ENCODE data around the gene ATP7B.

The ATP7B gene

DNA sequence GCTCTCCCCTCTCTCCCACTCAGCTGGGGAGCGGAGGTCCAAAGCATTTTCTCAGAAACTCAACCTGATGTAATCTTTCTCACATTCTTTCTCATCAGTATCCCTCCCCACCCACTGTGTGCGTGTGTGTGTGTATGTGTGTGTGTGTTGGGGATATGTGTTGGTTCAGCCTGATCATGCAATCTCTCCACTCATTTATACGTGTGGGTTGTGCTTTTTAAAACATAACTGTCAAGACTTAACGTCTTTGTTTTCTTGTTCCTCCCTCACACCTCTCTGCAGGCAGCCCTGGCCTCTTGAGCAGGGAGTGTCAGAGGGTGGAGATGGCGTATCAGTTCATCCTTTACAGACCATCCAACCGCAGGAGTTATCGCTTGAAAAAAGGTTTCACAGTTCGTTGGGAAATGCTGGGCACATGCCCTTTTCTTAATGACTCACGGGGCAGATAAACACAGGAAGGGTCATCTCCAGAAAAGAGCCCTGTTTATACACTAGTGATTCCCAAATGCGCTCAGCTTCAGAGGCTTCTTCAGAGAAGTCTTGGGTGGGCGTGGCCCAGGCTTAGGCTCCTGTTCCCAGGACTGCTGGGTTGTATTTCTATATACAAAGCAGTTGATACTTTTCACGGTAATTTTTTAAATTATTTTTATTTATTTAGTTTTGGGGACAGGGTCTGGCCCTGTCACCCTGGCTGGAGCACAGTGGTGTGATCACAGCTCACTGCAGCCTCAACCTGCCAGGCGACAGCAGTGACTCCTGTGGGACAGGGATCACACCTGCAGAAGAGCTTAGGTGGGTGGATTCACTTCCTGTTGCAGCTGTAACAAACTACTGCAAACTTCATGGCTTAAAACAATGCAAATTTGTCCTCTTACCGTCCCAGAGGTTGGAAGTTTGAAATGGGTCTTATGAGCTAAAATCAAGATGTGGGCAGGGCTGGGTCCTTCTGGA is 89.2 kb downstream of the ATP7B start:
- TF ChIP-seq FOXK2 (IDR thresholded peaks at IDR 0.05) (no peak), L3MBTL2 (conservative IDR thresholded peaks at IDR 0.05) (no peak), FOXA1 (IDR thresholded peaks at IDR 0.05) (no peak), CTBP1 (IDR thresholded peaks at IDR 0.05; ENCODE audit: borderline replicate concordance) (no peak), LEF1 (IDR thresholded peaks at IDR 0.05; ENCODE audit: borderline replicate concordance) (no peak), ZNF384 (IDR thresholded peaks at IDR 0.05) (no peak), FOXM1 (IDR thresholded peaks at IDR 0.05; ENCODE audit: borderline replicate concordance) (no peak), ELF4 (IDR thresholded peaks at IDR 0.05) (no peak), BHLHE40 (IDR thresholded peaks at IDR 0.05; ENCODE audit: borderline replicate concordance) (no peak), HDGF (IDR thresholded peaks at IDR 0.05; ENCODE audit: borderline replicate concordance) (no peak), TARDBP (IDR thresholded peaks at IDR 0.05) (no peak)
- DNase-seq (ENCODE audit: extremely low spot score) = no peak
- POLR2A ChIA-PET = no interaction called here
- CTCF ChIA-PET = interaction anchor here (0.6 kb wide), 1 partner anchor 77 kb away, joined by 3 read pairs; no protein-coding TSS in a partner anchor

DNA sequence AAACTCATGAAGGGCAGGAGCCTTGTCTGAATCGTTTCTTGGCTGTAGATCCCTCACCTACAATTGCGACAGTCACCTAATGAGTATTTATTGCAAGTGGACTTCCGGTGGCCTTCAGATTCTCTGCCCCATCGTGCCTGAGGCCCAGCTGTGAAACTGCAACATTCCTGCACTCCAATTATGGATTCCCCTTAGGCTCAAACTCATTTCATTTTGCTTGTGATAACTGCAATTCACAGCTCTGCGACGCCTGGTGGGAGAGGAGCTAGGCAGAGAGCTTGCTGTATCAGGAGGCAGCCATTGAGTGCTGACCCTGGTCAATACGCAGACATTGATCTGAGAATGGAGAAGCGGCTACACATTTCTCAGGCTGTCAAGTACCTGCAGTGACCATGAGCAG is 90.5 kb downstream of the ATP7B start:
- CTCF ChIA-PET = no interaction called here
- no peak for TF ChIP-seq LEF1 (IDR thresholded peaks at IDR 0.05; ENCODE audit: borderline replicate concordance)
- no peak for TF ChIP-seq ARNT (IDR thresholded peaks at IDR 0.05)
- no peak for TF ChIP-seq ZNF384 (IDR thresholded peaks at IDR 0.05)
- no peak for TF ChIP-seq ELF4 (IDR thresholded peaks at IDR 0.05)
- TF ChIP-seq SP1 (IDR thresholded peaks at IDR 0.05) = no peak
- no peak for TF ChIP-seq L3MBTL2 (conservative IDR thresholded peaks at IDR 0.05)
- no peak for TF ChIP-seq NFRKB (IDR thresholded peaks at IDR 0.05)
- TF ChIP-seq CTBP1 (IDR thresholded peaks at IDR 0.05; ENCODE audit: borderline replicate concordance) = no peak
- TF ChIP-seq FOXM1 (IDR thresholded peaks at IDR 0.05; ENCODE audit: borderline replicate concordance) = no peak
- TF ChIP-seq, protein P1, sequence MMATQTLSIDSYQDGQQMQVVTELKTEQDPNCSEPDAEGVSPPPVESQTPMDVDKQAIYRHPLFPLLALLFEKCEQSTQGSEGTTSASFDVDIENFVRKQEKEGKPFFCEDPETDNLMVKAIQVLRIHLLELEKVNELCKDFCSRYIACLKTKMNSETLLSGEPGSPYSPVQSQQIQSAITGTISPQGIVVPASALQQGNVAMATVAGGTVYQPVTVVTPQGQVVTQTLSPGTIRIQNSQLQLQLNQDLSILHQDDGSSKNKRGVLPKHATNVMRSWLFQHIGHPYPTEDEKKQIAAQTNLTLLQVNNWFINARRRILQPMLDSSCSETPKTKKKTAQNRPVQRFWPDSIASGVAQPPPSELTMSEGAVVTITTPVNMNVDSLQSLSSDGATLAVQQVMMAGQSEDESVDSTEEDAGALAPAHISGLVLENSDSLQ (IDR thresholded peaks at IDR 0.05) = no peak
- TF ChIP-seq HDGF (IDR thresholded peaks at IDR 0.05; ENCODE audit: borderline replicate concordance) = no peak
- no peak for TF ChIP-seq TARDBP (IDR thresholded peaks at IDR 0.05)
- no peak for TF ChIP-seq BHLHE40 (IDR thresholded peaks at IDR 0.05; ENCODE audit: borderline replicate concordance)
- no peak for TF ChIP-seq FOXA1 (IDR thresholded peaks at IDR 0.05)
- TF ChIP-seq FOXK2 (IDR thresholded peaks at IDR 0.05) = no peak
- no peak for TF ChIP-seq SUZ12 (IDR thresholded peaks at IDR 0.05)
- DNase-seq (ENCODE audit: extremely low spot score) = no peak
- POLR2A ChIA-PET = no interaction called here

DNA sequence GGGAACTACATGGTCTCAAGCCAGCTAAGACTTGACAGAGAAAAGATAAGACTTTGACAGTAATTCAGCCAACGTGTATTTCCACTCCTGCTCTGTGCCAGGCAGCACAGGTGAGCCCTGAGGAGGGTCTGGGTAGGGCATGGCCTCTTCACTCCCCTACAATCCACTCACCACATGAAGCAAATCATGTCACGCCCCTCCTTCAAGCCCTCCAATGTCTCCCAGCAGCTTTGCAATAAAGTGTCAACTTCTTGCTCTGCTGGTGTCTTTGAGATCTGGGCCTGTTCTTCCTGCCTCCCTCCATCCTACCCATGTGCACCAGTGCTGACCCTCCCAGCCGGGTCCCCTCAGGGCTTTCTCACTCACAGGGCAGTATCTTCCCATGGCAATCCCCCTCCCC is 91.0 kb downstream of the ATP7B start:
- CTCF ChIA-PET = no interaction called here
- DNase-seq (ENCODE audit: extremely low spot score) = no peak
- POLR2A ChIA-PET = no interaction called here
- TF ChIP-seq FOXK2 (IDR thresholded peaks at IDR 0.05) = no peak

DNA sequence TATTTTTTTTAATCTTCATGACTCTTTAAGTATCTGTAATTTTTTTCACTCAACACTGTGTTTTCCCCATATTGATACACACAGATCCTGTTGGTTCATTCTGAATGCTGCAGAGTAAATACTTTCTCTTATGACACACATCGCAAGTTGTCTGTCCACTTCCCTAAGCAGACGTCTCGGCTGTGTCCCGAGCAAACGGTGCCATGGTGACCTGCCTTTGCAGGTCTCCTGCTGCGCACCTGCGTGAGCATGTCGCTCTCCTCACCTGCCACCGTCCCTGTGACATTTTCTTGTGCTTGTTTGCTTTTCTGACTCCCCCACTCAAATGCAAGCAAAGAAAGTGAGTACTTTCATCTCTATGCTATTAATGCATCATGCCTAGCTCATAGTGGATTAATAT is 91.7 kb downstream of the ATP7B start:
- no peak for DNase-seq (ENCODE audit: extremely low spot score)
- ChIA-PET POLR2A (no interaction called here), CTCF (no interaction called here)
- TF ChIP-seq LEF1 (IDR thresholded peaks at IDR 0.05; ENCODE audit: borderline replicate concordance) = no peak
- TF ChIP-seq CTBP1 (IDR thresholded peaks at IDR 0.05; ENCODE audit: borderline replicate concordance) = no peak
- no peak for TF ChIP-seq NFRKB (IDR thresholded peaks at IDR 0.05)
- TF ChIP-seq ARNT (IDR thresholded peaks at IDR 0.05) = no peak
- no peak for TF ChIP-seq FOXA1 (IDR thresholded peaks at IDR 0.05)
- TF ChIP-seq L3MBTL2 (conservative IDR thresholded peaks at IDR 0.05) = no peak
- TF ChIP-seq FOXK2 (IDR thresholded peaks at IDR 0.05) = no peak
- no peak for TF ChIP-seq SUZ12 (IDR thresholded peaks at IDR 0.05)
- no peak for TF ChIP-seq BHLHE40 (IDR thresholded peaks at IDR 0.05; ENCODE audit: borderline replicate concordance)
- no peak for TF ChIP-seq FOXM1 (IDR thresholded peaks at IDR 0.05; ENCODE audit: borderline replicate concordance)

DNA sequence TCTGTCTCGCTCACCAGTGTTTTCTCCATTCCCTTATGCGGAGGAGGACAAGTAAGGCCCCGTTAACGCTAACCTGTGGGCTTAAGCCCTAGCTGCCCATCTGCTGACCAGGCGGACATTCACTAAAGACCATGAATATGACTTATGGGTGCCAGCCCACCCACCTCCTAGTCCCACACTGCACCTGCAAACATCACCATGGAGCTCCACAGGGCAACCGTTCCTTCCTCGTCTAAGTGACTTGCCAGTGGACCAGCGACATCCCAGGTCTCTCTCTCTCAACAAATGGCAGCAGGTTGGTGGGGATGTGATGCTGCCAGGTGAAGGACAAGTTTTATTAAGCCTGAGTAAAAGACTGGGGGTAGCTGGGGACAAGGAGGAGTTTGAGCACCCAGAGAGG is 94.3 kb downstream of the ATP7B start:
- TF ChIP-seq ARNT (IDR thresholded peaks at IDR 0.05) (no peak), FOXA1 (IDR thresholded peaks at IDR 0.05) (no peak), FOXK2 (IDR thresholded peaks at IDR 0.05) (no peak), NFRKB (IDR thresholded peaks at IDR 0.05) (no peak), L3MBTL2 (conservative IDR thresholded peaks at IDR 0.05) (no peak), ZNF384 (IDR thresholded peaks at IDR 0.05) (no peak), LEF1 (IDR thresholded peaks at IDR 0.05; ENCODE audit: borderline replicate concordance) (no peak), ELF4 (IDR thresholded peaks at IDR 0.05) (no peak), HDGF (IDR thresholded peaks at IDR 0.05; ENCODE audit: borderline replicate concordance) (no peak), SP1 (IDR thresholded peaks at IDR 0.05) (no peak)
- CTCF ChIA-PET = no interaction called here
- DNase-seq (ENCODE audit: extremely low spot score) = no peak
- POLR2A ChIA-PET = no interaction called here

DNA sequence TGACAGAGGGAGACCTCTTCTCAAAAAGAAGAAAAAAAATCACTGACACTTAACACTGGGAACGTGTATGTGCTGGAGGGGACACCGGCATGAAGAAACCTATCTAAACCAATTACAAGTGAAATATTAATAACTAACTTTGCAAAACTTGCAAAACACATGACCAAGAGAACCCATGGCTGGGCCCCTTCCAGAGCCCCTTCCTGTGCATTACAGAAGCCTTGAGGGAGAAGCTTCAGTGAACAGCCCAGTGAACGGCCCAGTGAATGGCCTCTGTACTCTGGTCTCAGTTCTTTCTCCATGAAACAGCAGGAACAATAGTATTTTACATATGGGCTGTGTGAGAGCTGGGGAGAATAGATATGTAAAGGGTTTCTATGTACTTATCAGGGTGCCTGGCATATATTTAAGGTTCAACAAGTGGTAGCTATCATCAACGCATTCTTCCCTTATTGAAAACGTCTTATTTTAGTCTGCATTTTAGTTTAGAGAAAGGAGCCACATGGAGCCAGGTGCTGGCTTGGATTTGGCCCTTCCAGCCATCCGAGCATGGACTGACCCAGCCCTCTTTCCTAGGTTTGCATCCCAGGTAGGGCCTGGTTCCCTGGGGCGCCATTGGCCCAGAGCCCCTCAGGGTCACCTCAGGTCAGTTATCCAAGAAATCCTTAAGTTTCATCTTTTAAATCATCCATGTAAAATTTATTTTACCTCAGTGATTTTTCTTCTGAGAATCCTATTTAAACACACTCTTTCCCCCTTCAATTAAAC is 95.0 kb downstream of the ATP7B start:
- ChIA-PET CTCF (no interaction called here), POLR2A (no interaction called here)
- no peak for DNase-seq (ENCODE audit: extremely low spot score)
- no peak for TF ChIP-seq SUZ12 (IDR thresholded peaks at IDR 0.05)
- TF ChIP-seq L3MBTL2 (conservative IDR thresholded peaks at IDR 0.05) = no peak
- TF ChIP-seq ZNF384 (IDR thresholded peaks at IDR 0.05) = no peak
- TF ChIP-seq FOXK2 (IDR thresholded peaks at IDR 0.05) = no peak
- no peak for TF ChIP-seq TARDBP (IDR thresholded peaks at IDR 0.05)
- no peak for TF ChIP-seq NFRKB (IDR thresholded peaks at IDR 0.05)
- no peak for TF ChIP-seq SP1 (IDR thresholded peaks at IDR 0.05)
- TF ChIP-seq CTBP1 (IDR thresholded peaks at IDR 0.05; ENCODE audit: borderline replicate concordance) = no peak
- no peak for TF ChIP-seq ELF4 (IDR thresholded peaks at IDR 0.05)

DNA sequence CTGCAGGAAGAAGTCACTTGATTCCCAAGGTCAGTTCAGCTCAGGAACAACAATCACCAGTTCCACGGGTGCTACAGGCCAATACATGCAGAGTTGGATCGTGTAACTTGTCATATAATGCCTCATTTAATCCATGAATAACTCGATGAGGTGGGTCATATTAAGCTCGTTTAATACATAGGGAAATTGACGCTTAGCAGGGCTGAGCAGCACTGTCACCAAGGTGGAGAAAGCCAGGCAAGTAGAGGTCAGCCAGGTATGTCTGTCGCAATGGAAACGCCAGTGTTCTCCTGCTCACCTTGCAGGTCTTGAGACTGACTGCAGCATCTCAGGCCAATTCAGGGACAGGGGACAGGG is 97.1 kb downstream of the ATP7B start:
- ChIA-PET POLR2A (no interaction called here), CTCF (no interaction called here)
- no peak for DNase-seq (ENCODE audit: extremely low spot score)
- TF ChIP-seq ELF4 (IDR thresholded peaks at IDR 0.05) = no peak
- no peak for TF ChIP-seq NFRKB (IDR thresholded peaks at IDR 0.05)
- TF ChIP-seq LEF1 (IDR thresholded peaks at IDR 0.05; ENCODE audit: borderline replicate concordance) = no peak
- no peak for TF ChIP-seq HDGF (IDR thresholded peaks at IDR 0.05; ENCODE audit: borderline replicate concordance)
- no peak for TF ChIP-seq BHLHE40 (IDR thresholded peaks at IDR 0.05; ENCODE audit: borderline replicate concordance)
- no peak for TF ChIP-seq CTBP1 (IDR thresholded peaks at IDR 0.05; ENCODE audit: borderline replicate concordance)
- TF ChIP-seq TARDBP (IDR thresholded peaks at IDR 0.05) = no peak
- TF ChIP-seq, protein P1 (IDR thresholded peaks at IDR 0.05) = no peak
- no peak for TF ChIP-seq FOXM1 (IDR thresholded peaks at IDR 0.05; ENCODE audit: borderline replicate concordance)
- TF ChIP-seq FOXA1 (IDR thresholded peaks at IDR 0.05) = no peak
- no peak for TF ChIP-seq ARNT (IDR thresholded peaks at IDR 0.05)
- no peak for TF ChIP-seq SUZ12 (IDR thresholded peaks at IDR 0.05)
- TF ChIP-seq FOXK2 (IDR thresholded peaks at IDR 0.05) = no peak
- no peak for TF ChIP-seq L3MBTL2 (conservative IDR thresholded peaks at IDR 0.05)

All from HEK293T (cell line).